HuH-7 (cell line): ENCODE data around the gene MED22.
"Not testable (repeated sequence)": the region's sequence is repeated elsewhere in the genome, so short reads cannot be mapped to it uniquely, and the experiment has no call there.

Experiments
- DNase-seq: peaks from one replicate; pipeline ENCODE4 v3.0.0; 2011; ENCODE audit warnings: low spot score

The MED22 gene

GRCh38 chr9:133334888-133335287 lies 13.0 kb downstream of the MED22 start:
- not testable (repeated sequence) for DNase-seq

- no peak for DNase-seq
Measured at GRCh38 chr9:133334161-133334560, 13.8 kb downstream of the MED22 start.

- DNase-seq, result no peak
Measured at GRCh38 chr9:133333566-133333965, 14.4 kb downstream of the MED22 start.

- DNase-seq, result no peak
Measured at GRCh38 chr9:133333011-133333410, 14.9 kb downstream of the MED22 start.

GRCh38 chr9:133332381-133332730 lies 15.6 kb downstream of the MED22 start:
- no peak for DNase-seq

- DNase-seq, result no peak
Measured at GRCh38 chr9:133331641-133332380, 16.1 kb downstream of the MED22 start.

- DNase-seq, result no peak
Measured at GRCh38 chr9:133331221-133331620, 16.7 kb downstream of the MED22 start.

- not testable (repeated sequence) for DNase-seq
Measured at GRCh38 chr9:133329306-133330156, 18.4 kb downstream of the MED22 start.

GRCh38 chr9:133327834-133328484 lies 20.0 kb downstream of the MED22 start:
- DNase-seq, result no peak

GRCh38 chr9:133327021-133327420 lies 20.9 kb downstream of the MED22 start:
- DNase-seq, result not testable (repeated sequence)

- DNase-seq, result no peak
Measured at GRCh38 chr9:133323991-133324703, 23.8 kb downstream of the MED22 start.

- DNase-seq, result no peak
Measured at GRCh38 chr9:133323211-133323610, 24.7 kb downstream of the MED22 start.

GRCh38 chr9:133322701-133323100 lies 25.2 kb downstream of the MED22 start:
- DNase-seq, result no peak

- DNase-seq, result no peak
Measured at GRCh38 chr9:133321411-133321935, 26.5 kb downstream of the MED22 start.

GRCh38 chr9:133320421-133320881 lies 27.5 kb downstream of the MED22 start:
- DNase-seq, result no peak

- not testable (repeated sequence) for DNase-seq
Measured at GRCh38 chr9:133317551-133317950, 30.4 kb downstream of the MED22 start.

- no peak for DNase-seq
Measured at GRCh38 chr9:133315997-133316396, 31.9 kb downstream of the MED22 start.

GRCh38 chr9:133309608-133310007 lies 38.3 kb downstream of the MED22 start:
- no peak for DNase-seq

GRCh38 chr9:133307301-133307700 lies 40.6 kb downstream of the MED22 start:
- DNase-seq, result no peak

- no peak for DNase-seq
Measured at GRCh38 chr9:133306242-133307204, 41.4 kb downstream of the MED22 start.

- no peak for DNase-seq
Measured at GRCh38 chr9:133305731-133306130, 42.2 kb downstream of the MED22 start.
